Fibroblast of lung (primary cell): Measurements from ENCODE around the gene HRH3. TPM values are rescaled to one million over a fixed set of nuclear protein-coding genes. Genes with fewer than 3 reads are reported as not detected.

Source experiments
- DNase-seq, 2 donors: peaks; one replicate each; pipeline versions ENCODE4 v3.0.0 to v3.0.0-alpha.2; 2010; ENCODE audit warnings: low read depth in 2 of 2
- H2AFZ ChIP-seq: 2 replicates; pipeline ENCODE4 v1.5.1; 2012; ENCODE audit warnings: low read length, control low read depth, inconsistent platforms
- H3K27ac ChIP-seq: 2 replicates; pipeline ENCODE4 v1.5.1; 2011; ENCODE audit warnings: low read length, control low read depth; ENCODE audit not compliant: insufficient read depth
- H3K27me3 ChIP-seq: 2 replicates; pipeline ENCODE4 v1.5.1; 2011; ENCODE audit warnings: mild to moderate bottlenecking, low read length; ENCODE audit not compliant: control insufficient read depth, insufficient read depth
- H3K36me3 ChIP-seq: 2 replicates; pipeline ENCODE4 v1.5.1; 2011; ENCODE audit warnings: low read length; ENCODE audit not compliant: control insufficient read depth, insufficient read depth
- H3K4me1 ChIP-seq: 2 replicates; pipeline ENCODE4 v1.5.1; 2011; ENCODE audit warnings: low read length; ENCODE audit not compliant: control insufficient read depth, insufficient read depth; ENCODE audit errors: extremely low read depth
- H3K4me2 ChIP-seq: 2 replicates; pipeline ENCODE4 v1.5.1; 2011; ENCODE audit warnings: low read length, control low read depth; ENCODE audit not compliant: insufficient read depth; ENCODE audit errors: extremely low read depth
- H3K4me3 ChIP-seq, 4 experiments: fragments of 200-600 bp in 1 of 4; sonication (generic) in 1 of 4; replicated peaks in 1 of 4; 2 replicates each; pipeline ENCODE4 v1.5.1; 2011 to 2016; ENCODE audit warnings: low read length in 4 of 4, low read depth in 3 of 4, mild to moderate bottlenecking in 3 of 4, control low read depth in 2 of 4, inconsistent platforms in 1 of 4, mixed read lengths in 1 of 4; ENCODE audit not compliant: insufficient read depth in 1 of 4; ENCODE audit errors: control extremely low read depth in 1 of 4
- H3K79me2 ChIP-seq: 2 replicates; pipeline ENCODE4 v1.5.1; 2012; ENCODE audit warnings: mild to moderate bottlenecking, low read length, inconsistent platforms; ENCODE audit not compliant: control insufficient read depth, insufficient read depth
- H3K9ac ChIP-seq: 2 replicates; pipeline ENCODE4 v1.5.1; 2011; ENCODE audit warnings: mild to moderate bottlenecking, low read length, control low read depth; ENCODE audit not compliant: insufficient read depth
- H3K9me3 ChIP-seq: 2 replicates; pipeline ENCODE4 v1.5.1; 2012; ENCODE audit warnings: low read depth, low read length; ENCODE audit not compliant: control insufficient read depth, insufficient read depth
- H4K20me1 ChIP-seq: 2 replicates; pipeline ENCODE4 v1.5.1; 2011; ENCODE audit warnings: low read length; ENCODE audit not compliant: control insufficient read depth, insufficient read depth; ENCODE audit errors: extremely low read depth
- EZH2 ChIP-seq: IDR thresholded peaks from 2 replicates; pipeline ENCODE4 v1.5.1; 2012; ENCODE audit warnings: low read length, control low read depth, mild to moderate bottlenecking; ENCODE audit errors: missing control alignments
- polyA plus RNA-seq, 2 donors: library from polyadenylated mRNA; depleted of rRNA in 1 of 2; stranded (reverse) in 1 of 2; unstranded in 1 of 2; fragments of >200 nt; gene quantifications; 2 replicates each; pipeline ENCODE4 v1.2.1, GENCODE V29; 2011 to 2012; ENCODE audit warnings: missing spikeins in 1 of 2
- total RNA-seq: library from RNA; depleted of rRNA; stranded (reverse); fragments of >200 nt; gene quantifications from 2 replicates; pipeline ENCODE4 v1.2.1, GENCODE V29; 2014
- TF ChIP-seq, protein P1 (sequence below), 2 donors: IDR thresholded peaks in 1 of 2; conservative IDR thresholded peaks in 1 of 2; 1 replicate in 1 of 2; 2 replicates in 1 of 2; pipeline ENCODE4 v1.5.1; 2011 to 2012; ENCODE audit warnings: low read length in 2 of 2, control low read depth in 1 of 2, inconsistent platforms in 1 of 2, low read depth in 1 of 2, mild to moderate bottlenecking in 1 of 2

Gene HRH3
- total and polyA plus RNA-seq, 2 donors (not counting 1 experiment from before 2014, with no cell fraction given), result not detected

DNA sequence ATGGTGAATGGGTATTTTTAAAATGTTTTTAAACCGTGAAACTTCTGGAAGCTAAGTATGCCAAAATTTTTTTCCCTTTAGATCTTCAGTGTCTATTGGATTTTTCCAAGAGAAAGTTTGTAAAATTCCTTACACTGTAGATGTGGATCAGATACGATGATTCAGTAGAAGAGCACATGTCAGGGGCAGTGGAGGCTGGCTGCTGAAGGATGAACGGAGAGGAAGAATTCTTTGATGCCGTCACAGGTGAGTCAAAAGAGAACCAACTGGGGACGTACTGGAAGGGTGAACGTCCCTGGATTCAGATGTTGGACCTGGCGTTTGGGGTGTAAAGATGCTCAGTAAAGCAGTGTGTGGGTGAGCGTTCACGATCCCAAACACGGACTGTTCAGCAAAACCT is 35.9 kb upstream of the HRH3 start:
- H4K20me1 ChIP-seq, result no peaks in the 10 kb centered on the region
- no peak for DNase-seq

DNA sequence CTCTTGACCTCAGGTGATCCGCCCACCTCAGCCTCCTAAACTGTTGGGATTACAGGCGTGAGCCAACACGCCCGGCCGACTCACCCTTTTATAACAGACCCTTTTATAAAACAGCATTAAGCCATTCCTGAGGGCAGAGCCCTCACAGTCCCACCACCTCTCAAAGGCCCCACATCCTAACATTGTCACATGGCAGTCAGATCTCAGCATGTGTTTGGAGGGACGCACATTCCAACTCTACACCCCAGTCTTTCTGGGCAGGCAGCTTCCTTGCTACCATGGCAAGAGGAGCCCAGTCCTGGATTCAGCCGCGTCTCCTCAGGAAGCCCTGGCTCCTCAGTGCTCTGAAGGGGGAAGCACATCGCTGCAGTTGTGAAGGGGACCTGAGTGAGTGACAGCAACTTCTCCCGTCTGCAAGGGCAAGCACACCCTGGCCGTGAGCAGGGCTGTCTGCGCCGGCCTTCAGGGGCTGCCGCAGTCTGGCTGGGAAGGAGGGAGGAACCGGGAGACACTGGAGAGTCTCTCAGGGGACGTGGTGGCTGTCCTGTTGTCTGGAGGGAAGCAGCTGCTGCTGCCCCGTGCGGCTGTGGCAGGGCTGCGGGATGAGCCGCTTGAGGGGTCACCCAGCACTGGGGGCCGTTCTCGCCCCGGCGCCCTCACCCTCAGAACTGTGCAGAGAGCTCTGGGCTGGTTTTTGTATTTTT is 34.1 kb upstream of the HRH3 start:
- no peak for DNase-seq
- Histone ChIP-seq H3K27me3 (no peaks in the 10 kb centered on the region), H3K4me3 (no peak overlapping the region), H3K27ac (no peak overlapping the region), H2AFZ (no peak overlapping the region), H3K36me3 (peaks cover 4% of the 10 kb centered on the region), H3K79me2 (peaks cover 3% of the 10 kb centered on the region), H3K9me3 (no peaks in the 10 kb centered on the region), H3K9ac (no peak overlapping the region), H3K4me1 (peaks cover 2% of the 10 kb centered on the region), H3K4me2 (no peak overlapping the region), H4K20me1 (no peaks in the 10 kb centered on the region)
- TF ChIP-seq, protein P1, sequence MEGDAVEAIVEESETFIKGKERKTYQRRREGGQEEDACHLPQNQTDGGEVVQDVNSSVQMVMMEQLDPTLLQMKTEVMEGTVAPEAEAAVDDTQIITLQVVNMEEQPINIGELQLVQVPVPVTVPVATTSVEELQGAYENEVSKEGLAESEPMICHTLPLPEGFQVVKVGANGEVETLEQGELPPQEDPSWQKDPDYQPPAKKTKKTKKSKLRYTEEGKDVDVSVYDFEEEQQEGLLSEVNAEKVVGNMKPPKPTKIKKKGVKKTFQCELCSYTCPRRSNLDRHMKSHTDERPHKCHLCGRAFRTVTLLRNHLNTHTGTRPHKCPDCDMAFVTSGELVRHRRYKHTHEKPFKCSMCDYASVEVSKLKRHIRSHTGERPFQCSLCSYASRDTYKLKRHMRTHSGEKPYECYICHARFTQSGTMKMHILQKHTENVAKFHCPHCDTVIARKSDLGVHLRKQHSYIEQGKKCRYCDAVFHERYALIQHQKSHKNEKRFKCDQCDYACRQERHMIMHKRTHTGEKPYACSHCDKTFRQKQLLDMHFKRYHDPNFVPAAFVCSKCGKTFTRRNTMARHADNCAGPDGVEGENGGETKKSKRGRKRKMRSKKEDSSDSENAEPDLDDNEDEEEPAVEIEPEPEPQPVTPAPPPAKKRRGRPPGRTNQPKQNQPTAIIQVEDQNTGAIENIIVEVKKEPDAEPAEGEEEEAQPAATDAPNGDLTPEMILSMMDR (conservative IDR thresholded peaks at IDR 0.05 in 1 of 2, IDR thresholded peaks at IDR 0.05 in 1 of 2; ENCODE audit: low read depth in 1 of 2, low read length in 2 of 2), result no peak
- TF ChIP-seq EZH2, result no peak

More for the DNA sequence above, 35.9 kb upstream of the HRH3 start:
- TF ChIP-seq EZH2, result no peak
- TF ChIP-seq, protein P1 (conservative IDR thresholded peaks at IDR 0.05 in 1 of 2, IDR thresholded peaks at IDR 0.05 in 1 of 2; ENCODE audit: low read depth in 1 of 2, low read length in 2 of 2), result no peak
- Histone ChIP-seq H3K9ac (no peak overlapping the region), H3K4me3 (no peak overlapping the region), H3K27me3 (no peaks in the 10 kb centered on the region), H3K9me3 (no peaks in the 10 kb centered on the region), H3K27ac (no peak overlapping the region), H3K36me3 (peaks cover 5% of the 10 kb centered on the region), H3K4me2 (no peak overlapping the region), H3K4me1 (peaks cover 2% of the 10 kb centered on the region), H2AFZ (no peak overlapping the region), H3K79me2 (peaks cover 3% of the 10 kb centered on the region)

DNA sequence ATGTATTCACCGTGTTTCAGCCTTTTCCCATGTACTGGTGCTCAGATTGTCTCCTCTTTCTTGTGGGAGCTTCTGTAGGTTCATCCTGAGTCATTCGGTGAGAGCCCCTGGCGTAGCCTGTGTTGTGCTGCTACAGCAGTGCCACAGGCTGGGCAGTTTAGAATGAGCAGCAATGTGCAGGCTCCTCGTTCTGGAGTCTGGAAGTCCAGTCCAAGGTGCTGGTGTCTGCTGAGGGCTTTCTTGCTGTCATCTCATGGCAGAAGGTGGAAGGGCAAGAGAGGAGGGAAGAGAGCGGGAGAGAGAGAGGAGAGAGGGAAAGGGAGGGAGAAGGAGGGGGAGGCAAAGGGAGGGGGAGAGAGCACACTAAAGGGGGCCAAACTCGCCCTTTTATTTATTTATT is 33.3 kb upstream of the HRH3 start:
- H3K27me3 ChIP-seq, result no peaks in the 10 kb centered on the region
- no peak overlapping the region for H3K4me2 ChIP-seq
- no peak overlapping the region for H3K4me3 ChIP-seq
- H3K4me1 ChIP-seq, result peaks cover 2% of the 10 kb centered on the region
- H3K9me3 ChIP-seq, result no peaks in the 10 kb centered on the region
- TF ChIP-seq EZH2, result no peak
- TF ChIP-seq, protein P1 (conservative IDR thresholded peaks at IDR 0.05 in 1 of 2, IDR thresholded peaks at IDR 0.05 in 1 of 2; ENCODE audit: low read depth in 1 of 2, low read length in 2 of 2), result no peak
- H4K20me1 ChIP-seq, result no peaks in the 10 kb centered on the region
- no peak overlapping the region for H2AFZ ChIP-seq
- H3K79me2 ChIP-seq, result peaks cover 3% of the 10 kb centered on the region
- H3K27ac ChIP-seq, result no peak overlapping the region
- no peak for DNase-seq
- H3K36me3 ChIP-seq, result peaks cover 4% of the 10 kb centered on the region
- H3K9ac ChIP-seq, result no peak overlapping the region
